Stimulated activated naive CD4-positive, alpha-beta T cell treated with Interleukin-2 at 50 U/mL for 16 hours (primary cell): ENCODE results near the gene CLIC5.
"Not testable (repeated sequence)": the region's sequence is repeated elsewhere in the genome, so short reads cannot be mapped to it uniquely, and the experiment has no call there.

ENCODE experiments used
- DNase-seq: peaks from one replicate; lab custom pipeline; 2025; lab: John Stamatoyannopoulos, UW

The CLIC5 gene

DNA sequence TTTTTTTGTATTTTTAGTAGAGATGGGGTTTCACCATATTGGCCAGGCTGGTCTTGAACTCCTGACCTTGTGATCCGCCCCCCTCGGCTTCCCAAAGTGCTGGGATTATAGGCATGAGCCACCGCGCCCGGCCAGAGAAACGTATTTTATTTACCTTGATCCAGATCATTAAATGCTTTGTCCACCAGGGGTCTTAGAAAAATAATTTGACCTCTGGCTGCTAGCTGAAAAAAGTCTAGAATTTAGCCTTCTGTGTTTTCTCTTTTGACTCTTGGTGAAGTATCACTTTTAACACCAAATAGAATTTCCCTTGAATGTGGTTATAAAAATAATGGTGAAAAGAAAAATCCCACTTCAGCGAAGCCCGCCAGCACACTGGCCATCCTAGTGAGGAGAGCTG lies 89.2 kb downstream of the CLIC5 start:
- DNase-seq: not testable (repeated sequence)

- no peak for DNase-seq
Observed at GRCh38 chr6:45924763-45925342, 90.8 kb downstream of the CLIC5 start.

DNA sequence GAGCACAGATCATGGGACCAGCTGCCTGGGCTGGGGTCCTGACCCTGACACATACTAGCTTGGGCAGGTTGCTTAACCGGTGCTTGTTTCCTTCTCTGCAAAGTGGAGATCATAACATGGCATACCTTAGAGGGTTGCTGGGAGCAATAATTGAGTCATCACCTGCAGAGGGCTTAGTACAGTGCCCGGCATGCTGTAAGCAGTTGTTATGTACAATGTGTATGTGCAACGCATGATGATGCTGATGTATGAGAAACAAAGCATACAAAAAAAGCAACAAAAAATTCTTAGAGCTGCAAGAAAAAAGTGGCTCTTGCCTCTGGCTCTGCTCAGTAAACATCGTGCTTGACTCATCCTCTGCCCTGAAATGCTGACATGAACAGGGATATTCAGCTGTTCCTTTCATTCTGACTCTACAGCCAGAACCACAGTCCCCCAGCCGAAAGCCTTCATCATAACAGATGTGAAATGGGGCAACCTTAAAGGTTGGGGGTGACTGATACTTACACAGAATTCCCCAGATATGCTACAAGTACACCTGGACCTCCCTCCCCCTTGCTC lies 91.7 kb downstream of the CLIC5 start:
- peak; percentile 52 for DNase-seq

- DNase-seq: peak; percentile 38
Observed at GRCh38 chr6:45922728-45923351, 92.8 kb downstream of the CLIC5 start.

DNA sequence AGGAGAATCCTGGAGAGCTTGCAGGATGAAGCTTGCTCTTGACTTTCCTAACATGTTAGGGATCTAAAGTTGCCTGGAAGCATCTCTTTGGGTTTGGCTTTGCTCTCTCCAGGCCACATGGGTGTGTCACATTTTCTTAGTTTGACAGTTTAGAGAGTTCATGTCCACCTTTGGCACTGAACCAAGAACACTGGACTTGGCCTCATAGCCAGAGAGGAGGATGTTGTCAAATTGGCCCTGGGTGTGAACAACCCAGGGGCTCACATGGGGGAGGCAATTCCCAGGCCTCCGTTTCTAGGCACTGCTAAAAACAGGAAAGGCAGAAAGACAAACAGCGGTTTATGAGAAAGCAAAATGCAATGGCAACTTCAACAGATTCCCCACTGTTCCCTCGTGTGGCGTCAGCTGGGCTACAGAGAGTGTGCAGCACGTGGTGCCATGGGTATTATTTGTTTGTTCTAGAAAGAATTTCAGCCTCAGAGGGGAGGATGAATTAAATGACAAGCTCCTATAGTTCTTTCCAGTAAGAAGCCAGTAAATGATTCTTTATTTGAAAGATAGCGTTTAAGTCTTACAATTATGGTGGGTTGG lies 93.9 kb downstream of the CLIC5 start:
- DNase-seq: no peak

DNA sequence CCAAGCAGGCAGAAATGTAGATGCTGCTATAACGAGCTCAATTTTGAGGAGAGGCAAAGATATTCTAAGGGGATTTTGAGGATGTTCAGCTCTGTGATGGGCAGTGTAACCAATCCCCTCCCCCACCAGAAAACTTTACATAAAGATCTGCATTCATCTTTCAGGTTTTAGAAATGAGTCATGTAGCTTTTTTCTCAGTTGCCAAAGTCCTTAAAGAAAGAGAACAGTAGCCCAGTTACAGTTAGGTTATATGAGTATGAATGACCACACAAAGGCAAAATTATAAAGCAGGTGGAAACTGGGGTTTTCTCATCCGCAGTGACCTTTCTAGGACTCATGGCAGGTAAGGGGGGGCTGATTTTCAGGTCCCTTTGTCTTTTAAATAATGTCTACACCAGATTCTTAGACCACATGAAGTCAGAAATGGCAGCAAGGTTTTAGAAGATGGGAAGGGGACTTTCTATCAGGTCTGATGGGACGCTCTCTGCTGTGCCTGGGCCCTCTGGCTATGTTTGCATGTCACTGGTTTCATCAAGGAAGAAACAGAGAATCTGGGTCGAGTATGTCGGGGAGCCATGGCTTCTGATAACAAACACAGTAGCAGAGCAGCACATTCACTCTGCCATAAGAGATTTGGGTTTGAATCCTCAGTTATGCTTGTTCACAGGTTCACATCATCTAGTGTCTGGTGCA lies 94.7 kb downstream of the CLIC5 start:
- no peak for DNase-seq

DNA sequence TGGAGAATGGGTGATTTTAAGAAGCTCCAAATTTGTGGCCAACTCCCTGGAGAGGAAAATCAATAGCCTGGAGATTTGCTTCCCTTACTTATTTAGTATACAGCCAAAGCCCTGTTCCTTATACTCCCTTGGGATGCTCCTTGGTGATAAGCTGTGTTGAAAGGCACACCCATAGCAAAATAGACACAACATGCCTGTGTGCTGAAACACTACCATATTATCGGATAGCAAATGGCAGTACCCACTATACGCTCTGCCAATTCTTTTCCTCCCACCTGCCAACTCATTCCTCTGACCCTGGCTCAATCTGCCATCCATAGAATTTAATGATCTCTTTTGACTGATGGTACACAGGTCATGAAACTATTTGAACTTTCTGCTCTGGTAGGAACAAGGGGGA lies 98.2 kb downstream of the CLIC5 start:
- no peak for DNase-seq

DNA sequence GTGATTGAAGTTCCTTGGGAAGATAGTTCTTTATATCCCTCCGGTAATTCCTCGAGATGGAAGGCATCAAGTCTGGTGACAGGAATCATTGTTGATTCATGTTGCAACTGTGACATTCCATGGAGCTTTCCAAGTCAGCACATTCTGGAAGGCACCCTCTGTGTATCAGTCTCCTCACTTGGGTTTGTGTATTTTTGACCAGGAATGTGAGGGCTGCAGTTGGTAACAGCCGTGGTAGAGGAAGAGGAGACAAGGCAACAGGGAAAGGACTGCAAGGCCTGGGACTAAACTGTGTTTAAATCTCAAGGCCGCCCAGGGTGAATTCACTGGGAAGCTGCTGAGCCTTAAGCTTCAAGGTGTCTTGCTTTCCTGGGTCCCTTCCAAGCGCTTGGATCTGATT lies 99.0 kb downstream of the CLIC5 start:
- DNase-seq: no peak

- no peak for DNase-seq
Observed at GRCh38 chr6:45915780-45916468, 99.7 kb downstream of the CLIC5 start.

DNA sequence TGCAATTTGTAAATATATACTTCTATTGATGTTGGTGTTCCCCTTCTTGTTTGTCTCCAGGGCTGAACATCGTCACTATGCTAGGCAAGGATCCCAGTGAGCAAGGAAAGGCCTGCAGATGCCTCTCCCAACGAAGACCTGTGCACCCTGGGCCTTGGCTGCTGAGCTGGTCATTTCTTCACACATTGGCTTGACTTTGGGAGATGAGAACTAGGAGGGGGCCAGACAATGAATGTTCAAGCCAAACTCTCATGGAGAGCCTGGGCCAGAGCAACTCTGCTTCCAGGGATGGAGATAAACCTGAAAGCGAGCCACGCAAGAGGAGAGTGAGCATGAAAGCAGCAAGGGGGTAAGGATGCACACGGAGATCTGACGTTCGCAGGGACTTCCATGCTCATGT lies 104.0 kb downstream of the CLIC5 start:
- DNase-seq: no peak

- no peak for DNase-seq
Observed at GRCh38 chr6:45903959-45904358, 111.7 kb downstream of the CLIC5 start.

- no peak for DNase-seq
Observed at GRCh38 chr6:45902984-45903383, 112.7 kb downstream of the CLIC5 start.

DNA sequence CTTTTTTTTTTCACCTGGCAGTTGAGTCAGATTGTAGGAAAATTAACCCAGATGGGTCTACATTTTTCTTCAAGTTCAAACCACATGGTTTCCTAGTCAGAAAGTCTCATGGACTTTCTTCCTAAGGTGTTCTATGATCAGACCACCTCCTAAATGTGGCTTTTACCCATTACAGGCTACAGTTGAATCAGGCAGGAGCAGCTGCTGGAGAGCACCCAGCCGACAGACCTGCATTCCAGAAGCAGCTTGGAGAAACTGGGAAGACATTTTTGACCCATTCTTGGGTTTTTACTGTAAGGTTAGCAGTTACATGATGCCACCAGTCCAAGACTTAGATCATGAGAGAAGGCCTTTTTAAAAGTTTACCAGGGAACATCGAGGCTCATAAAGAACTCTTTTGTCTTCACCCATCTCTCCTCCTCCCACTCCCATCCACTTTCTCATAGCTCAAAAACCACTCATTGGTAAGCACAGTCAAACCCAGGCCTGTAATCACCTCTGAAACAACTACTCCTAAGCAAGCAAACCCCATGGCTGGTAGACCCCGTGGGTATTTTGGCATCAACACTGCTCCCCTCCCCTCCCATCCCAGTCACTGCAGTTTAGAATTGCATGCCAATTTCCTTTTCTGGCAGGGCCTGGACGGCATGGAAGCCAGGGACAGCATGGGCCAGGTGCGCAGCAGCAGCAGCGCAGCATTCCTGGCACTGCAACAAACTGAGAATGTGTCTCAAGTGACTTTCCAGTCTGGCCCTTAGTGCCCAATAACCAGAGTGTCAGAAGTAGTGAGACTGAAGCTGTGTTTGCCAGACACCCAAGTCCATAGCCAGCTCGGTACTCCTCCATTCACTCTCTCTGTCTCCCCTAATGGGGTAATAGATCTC lies 113.7 kb downstream of the CLIC5 start:
- DNase-seq: no peak

GRCh38 chr6:45900808-45901752 lies 114.6 kb downstream of the CLIC5 start:
- no peak for DNase-seq

DNA sequence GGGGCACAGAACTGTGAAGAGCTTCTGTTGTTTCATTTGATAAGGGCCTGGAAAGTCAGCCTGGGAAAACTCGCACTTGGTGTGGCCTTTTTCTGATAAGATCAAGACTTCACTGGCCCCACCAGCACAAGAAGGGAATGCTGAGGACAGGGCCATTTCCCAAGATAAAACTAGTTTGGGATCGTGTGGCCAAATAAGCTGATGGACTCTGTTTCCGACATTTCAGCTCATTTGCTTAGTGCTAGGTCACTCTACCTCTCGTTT lies 116.0 kb downstream of the CLIC5 start:
- no peak for DNase-seq

DNA sequence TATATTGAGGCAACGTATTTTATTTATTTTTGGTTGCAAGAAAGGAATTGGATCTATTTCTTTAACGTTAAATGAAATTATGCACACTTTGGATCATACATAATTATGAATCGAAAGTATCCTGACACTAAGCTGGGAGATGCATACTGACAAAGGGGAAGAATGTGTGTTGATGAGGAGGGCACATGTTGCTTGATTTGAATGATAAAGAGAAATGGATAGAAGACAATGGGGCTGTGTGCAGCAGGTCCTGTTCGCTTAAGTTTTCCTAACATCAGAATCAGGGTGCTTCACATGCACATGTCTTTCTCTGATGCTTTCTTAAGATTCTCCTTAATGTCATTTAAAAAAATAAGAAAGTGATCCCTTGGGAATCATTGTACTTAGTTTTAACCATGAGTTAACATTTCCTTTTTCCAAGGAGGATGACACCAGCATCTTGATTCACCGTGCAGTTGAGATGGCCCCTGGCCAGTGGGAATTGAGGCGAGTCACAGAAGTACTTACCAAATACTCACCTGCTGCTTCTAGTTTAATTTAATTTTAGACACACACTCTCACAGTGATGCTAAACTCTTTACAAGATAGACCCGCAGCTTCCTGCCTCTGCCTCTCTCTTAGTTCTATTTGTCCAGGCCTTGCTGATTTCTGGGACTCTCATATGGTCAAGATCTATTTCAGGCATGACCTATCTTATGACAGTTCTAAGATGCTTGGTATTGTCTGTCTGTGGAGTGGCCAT lies 116.5 kb downstream of the CLIC5 start:
- DNase-seq: no peak

DNA sequence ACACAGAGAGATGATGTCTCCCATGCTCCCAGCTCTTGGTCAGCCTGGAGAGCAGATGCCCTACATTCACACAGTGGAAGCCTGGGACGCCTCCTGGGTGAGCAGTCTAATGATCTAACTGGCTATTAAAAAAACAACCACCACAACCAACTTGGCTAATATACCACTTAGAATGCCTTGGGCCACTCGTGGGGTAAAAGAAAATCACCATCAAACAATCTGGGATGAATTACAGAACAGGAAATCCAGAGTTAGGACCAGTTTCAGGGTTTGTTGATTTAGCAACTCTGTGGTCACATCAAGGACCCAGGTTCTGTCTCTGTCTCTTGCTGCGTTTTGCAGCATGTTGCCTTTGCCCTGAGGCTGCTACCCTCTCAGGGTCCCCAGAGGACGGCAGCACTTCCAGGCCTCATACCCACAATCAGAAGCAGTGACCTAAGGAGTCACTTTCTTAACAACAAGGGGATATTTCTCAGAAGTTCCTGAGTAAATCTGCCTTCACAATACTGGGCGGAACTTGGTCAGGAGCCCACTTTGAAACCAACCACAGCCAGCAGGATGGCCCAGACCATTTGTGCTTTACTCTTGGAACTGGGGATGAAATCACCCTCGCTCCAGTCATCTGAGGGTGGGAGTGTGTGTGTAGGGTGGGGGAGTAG lies 118.7 kb downstream of the CLIC5 start:
- no peak for DNase-seq

DNA sequence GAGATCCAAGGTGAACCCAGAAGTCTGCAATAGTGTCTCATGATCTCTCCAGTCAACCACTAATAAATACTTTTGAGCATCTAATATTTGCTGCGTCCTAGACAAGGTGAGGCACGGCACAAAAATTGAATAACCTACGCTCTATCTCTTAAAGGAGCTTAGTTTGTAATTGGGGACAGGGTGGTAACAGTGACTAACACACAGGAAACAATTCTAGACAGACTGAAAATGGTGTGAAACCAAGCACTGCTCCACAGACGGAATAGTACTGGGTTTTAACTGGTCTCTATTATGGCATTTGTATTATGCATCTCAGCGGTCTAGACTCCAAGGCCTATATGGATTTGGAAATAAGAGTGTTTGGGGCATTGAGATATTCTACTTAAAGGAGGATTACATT lies 120.1 kb downstream of the CLIC5 start:
- DNase-seq: no peak

GRCh38 chr6:45892696-45893245 lies 122.9 kb downstream of the CLIC5 start:
- no peak for DNase-seq
